GM12878 (cell line): Measurements from ENCODE around the gene SMCO4. TPM values are rescaled to one million over a fixed set of nuclear protein-coding genes. Genes with fewer than 3 reads are reported as not detected.

Experiments used
- polyA plus RNA-seq, 11 experiments: library from polyadenylated mRNA; depleted of rRNA in 4 of 11; unstranded in 6 of 11; stranded (reverse) in 5 of 11; fragments of >200 nt; fragmentation: Nextera tagmentation in 4 of 11; fragmentation: Illumina TruSeq in 1 of 11; extraction: Ambion mirVana in 4 of 11; extraction: Trizol in 1 of 11; gene quantifications; 1 replicate in 1 of 11; 2 replicates in 10 of 11; pipeline versions ENCODE4 v1.2.1 to v1.2.3, GENCODE V29; 2011 to 2016; ENCODE audit warnings: inconsistent platforms in 2 of 11, missing spikeins in 2 of 11, low read depth in 1 of 11
- small RNA-seq: library from RNA; depleted of rRNA; stranded (forward); fragments of <200 nt; gene quantifications from one replicate; pipeline ENCODE3, GENCODE V24; 2014
- total RNA-seq, 4 experiments: library from RNA; depleted of rRNA in 3 of 4; stranded (reverse); fragments of >200 nt in 3 of 4; fragmentation: Illumina TruSeq in 1 of 4; extraction: Trizol in 1 of 4; gene quantifications; 2 replicates each; pipeline versions ENCODE4 v1.2.1 to v1.2.3, GENCODE V29; 2013 to 2021

SMCO4 gene
- total and polyA plus RNA-seq, 10 of the 15 experiments (the other 5 are each of a cell fraction or from before 2014, with no cell fraction given): 3.6 to 59.9 (median 27.9) TPM

Small RNA genes within 50 kb of the gene (small RNA-seq; reads per million reads assigned to genes)
- not detected for gene RN7SL223P

Other genes starting within 250 kb of the SMCO4 start
- not detected in 2 replicates for gene DEUP1, start 212.6 kb downstream of the SMCO4 start, total RNA-seq (2014; rRNA removed)
- not detected in 2 replicates for gene DEUP1, start 212.6 kb downstream of the SMCO4 start, total RNA-seq (2014; rRNA removed; fragmentation: Illumina TruSeq; extraction: Trizol)
- not detected in 2 replicates for gene DEUP1, start 212.6 kb downstream of the SMCO4 start, total RNA-seq (2021)
- not detected in 2 replicates for gene DEUP1, start 212.6 kb downstream of the SMCO4 start, polyA plus RNA-seq (2011; rRNA removed)
- gene DEUP1, start 212.6 kb downstream of the SMCO4 start, polyA plus RNA-seq (2014; fragmentation: Illumina TruSeq; extraction: Trizol): not detected in 2 replicates
- gene DEUP1, start 212.6 kb downstream of the SMCO4 start, polyA plus RNA-seq (2014; fragmentation: Nextera tagmentation; extraction: Ambion mirVana): not detected
- 0.12 TPM in 1 of 2 replicates, not detected in the other for gene DEUP1, start 212.6 kb downstream of the SMCO4 start, polyA plus RNA-seq (2014; rRNA removed)
- gene DEUP1, start 212.6 kb downstream of the SMCO4 start, polyA plus RNA-seq (2016; fragmentation: Nextera tagmentation; extraction: Ambion mirVana): not detected
- 33.4 and 41.1 TPM in 2 replicates for gene CEP295, start 118.3 kb upstream of the SMCO4 start, total RNA-seq (2014; rRNA removed)
- 41.4 and 42.9 TPM in 2 replicates for gene CEP295, start 118.3 kb upstream of the SMCO4 start, total RNA-seq (2014; rRNA removed; fragmentation: Illumina TruSeq; extraction: Trizol)
- gene CEP295, start 118.3 kb upstream of the SMCO4 start, total RNA-seq (2021): 20.8 and 21.3 TPM in 2 replicates
- 23.2 and 36.2 TPM in 2 replicates for gene CEP295, start 118.3 kb upstream of the SMCO4 start, polyA plus RNA-seq (2011; rRNA removed)
- gene CEP295, start 118.3 kb upstream of the SMCO4 start, polyA plus RNA-seq (2014; fragmentation: Illumina TruSeq; extraction: Trizol): 24.7 and 31.3 TPM in 2 replicates
- gene CEP295, start 118.3 kb upstream of the SMCO4 start, polyA plus RNA-seq (2014; fragmentation: Nextera tagmentation; extraction: Ambion mirVana): 1 to 10 TPM; 5.6 to 6.0 TPM
- 14.5 and 15.2 TPM in 2 replicates for gene CEP295, start 118.3 kb upstream of the SMCO4 start, polyA plus RNA-seq (2014; rRNA removed)
- gene CEP295, start 118.3 kb upstream of the SMCO4 start, polyA plus RNA-seq (2016; fragmentation: Nextera tagmentation; extraction: Ambion mirVana): 1 to 10 TPM; 7.4 to 7.8 TPM
- 191 and 254 TPM in 2 replicates for gene TAF1D, start 198.1 kb upstream of the SMCO4 start, total RNA-seq (2014; rRNA removed)
- 301 and 314 TPM in 2 replicates for gene TAF1D, start 198.1 kb upstream of the SMCO4 start, total RNA-seq (2014; rRNA removed; fragmentation: Illumina TruSeq; extraction: Trizol)
- 180 and 206 TPM in 2 replicates for gene TAF1D, start 198.1 kb upstream of the SMCO4 start, total RNA-seq (2021)
- 224 and 373 TPM in 2 replicates for gene TAF1D, start 198.1 kb upstream of the SMCO4 start, polyA plus RNA-seq (2011; rRNA removed)
- 270 and 380 TPM in 2 replicates for gene TAF1D, start 198.1 kb upstream of the SMCO4 start, polyA plus RNA-seq (2014; fragmentation: Illumina TruSeq; extraction: Trizol)
- 100 to 1,000 TPM; 112 to 181 TPM for gene TAF1D, start 198.1 kb upstream of the SMCO4 start, polyA plus RNA-seq (2014; fragmentation: Nextera tagmentation; extraction: Ambion mirVana)
- 179 and 220 TPM in 2 replicates for gene TAF1D, start 198.1 kb upstream of the SMCO4 start, polyA plus RNA-seq (2014; rRNA removed)
- gene TAF1D, start 198.1 kb upstream of the SMCO4 start, polyA plus RNA-seq (2016; fragmentation: Nextera tagmentation; extraction: Ambion mirVana): 100 to 1,000 TPM; 101 to 110 TPM
- gene C11orf54, start 198.3 kb upstream of the SMCO4 start, total RNA-seq (2014; rRNA removed): 15.1 and 22.1 TPM in 2 replicates
- 22.5 and 23.6 TPM in 2 replicates for gene C11orf54, start 198.3 kb upstream of the SMCO4 start, total RNA-seq (2014; rRNA removed; fragmentation: Illumina TruSeq; extraction: Trizol)
- gene C11orf54, start 198.3 kb upstream of the SMCO4 start, total RNA-seq (2021): 15.2 and 19.1 TPM in 2 replicates
- gene C11orf54, start 198.3 kb upstream of the SMCO4 start, polyA plus RNA-seq (2011; rRNA removed): 32.3 and 58.3 TPM in 2 replicates
- gene C11orf54, start 198.3 kb upstream of the SMCO4 start, polyA plus RNA-seq (2014; fragmentation: Illumina TruSeq; extraction: Trizol): 26.2 and 33.2 TPM in 2 replicates
- 10 to 100 TPM; 31.3 to 31.5 TPM for gene C11orf54, start 198.3 kb upstream of the SMCO4 start, polyA plus RNA-seq (2014; fragmentation: Nextera tagmentation; extraction: Ambion mirVana)
- gene C11orf54, start 198.3 kb upstream of the SMCO4 start, polyA plus RNA-seq (2014; rRNA removed): 15.9 and 19.2 TPM in 2 replicates
- gene C11orf54, start 198.3 kb upstream of the SMCO4 start, polyA plus RNA-seq (2016; fragmentation: Nextera tagmentation; extraction: Ambion mirVana): 10 to 100 TPM; 27.4 to 30.4 TPM
- 27.8 and 30.8 TPM in 2 replicates for gene MED17, start 240.9 kb upstream of the SMCO4 start, total RNA-seq (2014; rRNA removed)
- gene MED17, start 240.9 kb upstream of the SMCO4 start, total RNA-seq (2014; rRNA removed; fragmentation: Illumina TruSeq; extraction: Trizol): 29.2 and 30.8 TPM in 2 replicates
- 34.9 and 38.7 TPM in 2 replicates for gene MED17, start 240.9 kb upstream of the SMCO4 start, total RNA-seq (2021)
- 23.3 and 28.3 TPM in 2 replicates for gene MED17, start 240.9 kb upstream of the SMCO4 start, polyA plus RNA-seq (2011; rRNA removed)
- gene MED17, start 240.9 kb upstream of the SMCO4 start, polyA plus RNA-seq (2014; fragmentation: Illumina TruSeq; extraction: Trizol): 28.8 and 36.1 TPM in 2 replicates
- 10 to 100 TPM in 1 of 2 experiments, 1 to 10 TPM in 1; 7.3 to 12.4 TPM for gene MED17, start 240.9 kb upstream of the SMCO4 start, polyA plus RNA-seq (2014; fragmentation: Nextera tagmentation; extraction: Ambion mirVana)
- gene MED17, start 240.9 kb upstream of the SMCO4 start, polyA plus RNA-seq (2014; rRNA removed): 23.2 and 25.9 TPM in 2 replicates
- 10 to 100 TPM; 30.0 to 32.1 TPM for gene MED17, start 240.9 kb upstream of the SMCO4 start, polyA plus RNA-seq (2016; fragmentation: Nextera tagmentation; extraction: Ambion mirVana)